Mesenteric fat pad (tissue), 1 donor: ENCODE data around the gene JAZF1. TPM values are rescaled to one million over a fixed set of nuclear protein-coding genes. Genes with fewer than 3 reads are reported as not detected.

Experiments used
- DNase-seq: peaks from one replicate; pipeline ENCODE4 v3.0.0-alpha.2; 2020; ENCODE audit warnings: low spot score
- total RNA-seq: library from RNA; stranded (reverse); fragmentation: NEBNext Ultra II Directional; extraction: Animal tissue kit (Norgen Biotek cat#: 25700); gene quantifications from one replicate; pipeline ENCODE4 v1.2.1, GENCODE V29; 2021
- donor health status: DM: yes; HTN: yes; CAD: no.

JAZF1 gene
- total RNA-seq, 1 donor from 2014 or later: 27.7 TPM

DNA sequence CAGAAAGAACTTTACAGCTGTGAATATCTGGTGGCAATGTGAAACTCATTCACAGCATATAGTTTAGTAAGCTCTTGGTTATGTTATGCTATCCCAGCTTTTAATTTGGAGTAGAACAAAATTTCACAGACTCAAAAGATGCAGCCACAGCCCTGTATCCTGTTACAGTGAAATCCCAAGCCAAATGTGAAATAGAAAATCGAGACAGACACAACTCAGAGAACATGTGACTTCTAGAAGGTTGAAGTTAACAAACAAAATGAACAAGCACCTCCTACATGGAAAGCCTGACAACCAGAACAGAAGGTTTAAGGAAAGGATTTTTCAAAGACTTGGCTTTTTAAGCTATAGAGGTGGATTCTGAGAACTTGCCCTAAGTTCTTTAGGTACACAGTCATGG, 39.6 kb downstream of the JAZF1 start:
- no peak for DNase-seq

DNA sequence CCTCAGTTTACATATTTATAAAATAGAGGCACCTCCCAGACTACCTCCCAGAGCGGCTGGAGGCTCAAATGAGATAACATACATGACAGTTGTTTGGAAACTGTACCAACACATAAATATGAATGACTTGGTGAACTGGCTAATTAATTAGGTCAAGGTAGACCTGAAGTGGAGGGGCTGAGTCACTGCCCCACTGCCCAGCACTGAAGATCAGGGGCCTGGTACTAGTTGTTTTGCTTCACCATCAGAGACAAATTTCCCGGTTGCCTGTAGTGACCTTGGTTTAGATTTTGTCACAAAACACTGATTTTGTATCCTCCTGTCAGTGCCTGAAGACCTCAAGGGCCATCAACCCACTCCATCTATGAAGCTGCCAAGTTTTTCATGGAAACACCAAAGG, 41.8 kb downstream of the JAZF1 start:
- DNase-seq: no peak

GRCh38 chr7:28137463-28137862, 43.1 kb downstream of the JAZF1 start:
- no peak for DNase-seq

GRCh38 chr7:28136885-28137284, 43.7 kb downstream of the JAZF1 start:
- DNase-seq: no peak

GRCh38 chr7:28136420-28136819, 44.2 kb downstream of the JAZF1 start:
- no peak for DNase-seq

GRCh38 chr7:28135760-28136159, 44.8 kb downstream of the JAZF1 start:
- no peak for DNase-seq

- no peak for DNase-seq
Observed at GRCh38 chr7:28135315-28135714, 45.3 kb downstream of the JAZF1 start.

DNA sequence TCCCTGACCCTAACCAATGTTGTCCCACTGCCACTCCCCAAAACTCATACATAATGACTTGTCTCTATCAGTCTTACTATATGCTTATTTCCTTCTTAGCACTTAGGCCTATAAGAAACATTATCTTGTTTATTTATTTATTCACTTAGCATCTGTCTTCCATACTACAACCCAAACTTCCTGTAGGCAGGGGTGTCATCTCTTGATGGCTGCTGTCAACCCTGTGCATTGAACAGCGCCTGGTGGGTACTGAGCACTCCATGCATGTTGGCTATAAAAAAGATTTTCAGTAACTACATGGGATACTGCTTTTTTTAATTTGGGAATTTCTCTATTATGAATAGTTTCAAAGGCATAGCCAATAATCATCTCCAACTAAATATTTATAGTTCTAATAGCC, 46.7 kb downstream of the JAZF1 start:
- no peak for DNase-seq

GRCh38 chr7:28132959-28133870, 47.4 kb downstream of the JAZF1 start:
- no peak for DNase-seq

DNA sequence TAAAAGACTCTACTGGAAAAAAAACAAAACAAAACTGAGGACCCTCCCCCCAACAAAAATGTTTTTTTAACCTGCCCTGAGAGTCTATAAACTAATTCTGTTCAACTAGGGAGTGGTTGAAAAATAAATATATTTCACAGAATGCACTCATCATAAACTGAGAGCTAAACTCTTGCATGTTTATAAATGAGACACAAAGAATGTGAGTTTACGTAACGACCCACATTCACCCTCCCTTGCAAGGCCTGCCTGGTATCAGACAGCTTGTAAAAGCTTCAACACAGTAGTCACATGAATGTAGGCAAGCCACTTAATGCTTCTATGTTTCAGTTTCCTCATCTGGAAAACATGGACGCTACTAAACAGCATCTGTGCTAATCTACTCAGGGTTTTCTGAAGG, 50.3 kb downstream of the JAZF1 start:
- DNase-seq: no peak

- no peak for DNase-seq
Observed at GRCh38 chr7:28128608-28129007, 52.0 kb downstream of the JAZF1 start.

GRCh38 chr7:28126410-28127041, 54.1 kb downstream of the JAZF1 start:
- no peak for DNase-seq

- DNase-seq: no peak
Observed at GRCh38 chr7:28125431-28126409, 54.9 kb downstream of the JAZF1 start.

GRCh38 chr7:28124413-28124812, 56.2 kb downstream of the JAZF1 start:
- no peak for DNase-seq

DNA sequence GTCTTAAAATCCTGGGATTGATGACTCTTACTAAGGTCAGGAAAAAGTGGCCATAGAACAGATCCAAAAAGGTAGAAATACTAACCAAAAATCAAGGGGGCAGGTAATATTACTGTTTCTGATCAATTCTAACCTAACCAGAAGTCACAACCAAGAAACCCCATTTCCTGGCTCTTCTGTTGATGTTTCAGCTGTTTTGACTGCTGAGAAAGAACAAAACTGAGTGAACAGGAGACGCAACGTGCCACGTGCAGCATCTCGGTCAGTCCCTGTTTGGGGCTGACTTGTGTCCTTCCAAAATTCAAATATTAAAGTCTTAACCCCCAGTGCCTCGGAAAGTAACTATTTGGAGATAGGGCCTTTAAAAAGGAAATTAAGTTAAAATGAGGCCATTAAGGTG, 56.8 kb downstream of the JAZF1 start:
- no peak for DNase-seq

- DNase-seq: no peak
Observed at GRCh38 chr7:28121496-28121895, 59.1 kb downstream of the JAZF1 start.

DNA sequence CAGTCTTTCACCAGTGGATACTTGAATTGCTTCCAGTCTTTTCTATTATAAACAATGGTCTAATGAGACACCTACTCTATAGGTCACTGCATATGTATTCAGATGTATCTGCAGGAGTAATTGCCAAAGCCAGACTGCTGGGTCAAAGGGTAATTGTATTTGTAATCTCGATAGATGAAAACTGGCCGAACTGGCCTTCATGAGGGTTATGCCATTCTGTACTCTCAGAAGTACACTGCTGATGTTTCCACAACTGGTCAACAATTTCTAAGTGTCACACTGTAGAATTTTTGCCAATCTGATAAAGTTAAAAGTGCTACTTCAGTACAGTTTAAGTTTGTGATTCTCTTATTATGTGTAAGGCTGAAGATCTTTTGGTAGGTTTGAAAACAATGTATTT, 64.6 kb downstream of the JAZF1 start:
- DNase-seq: no peak

DNA sequence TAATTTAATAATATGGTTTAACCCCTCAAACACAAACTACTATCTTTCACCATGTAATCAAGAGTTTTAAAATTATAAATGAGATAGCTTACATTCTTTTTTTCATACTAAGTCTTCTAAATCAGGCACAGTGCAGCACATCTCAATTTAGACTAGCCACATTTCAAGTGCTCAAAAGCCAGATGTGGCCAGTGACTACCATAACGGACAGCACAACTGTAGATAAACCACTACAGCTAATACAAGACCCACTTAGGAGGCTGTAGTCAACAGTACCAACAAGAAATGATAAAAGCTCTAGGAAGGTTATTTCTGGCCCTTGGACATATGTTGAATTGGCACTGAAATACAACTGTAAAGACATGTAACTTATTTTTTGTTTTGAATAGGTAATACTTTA, 65.3 kb downstream of the JAZF1 start:
- DNase-seq: no peak

DNA sequence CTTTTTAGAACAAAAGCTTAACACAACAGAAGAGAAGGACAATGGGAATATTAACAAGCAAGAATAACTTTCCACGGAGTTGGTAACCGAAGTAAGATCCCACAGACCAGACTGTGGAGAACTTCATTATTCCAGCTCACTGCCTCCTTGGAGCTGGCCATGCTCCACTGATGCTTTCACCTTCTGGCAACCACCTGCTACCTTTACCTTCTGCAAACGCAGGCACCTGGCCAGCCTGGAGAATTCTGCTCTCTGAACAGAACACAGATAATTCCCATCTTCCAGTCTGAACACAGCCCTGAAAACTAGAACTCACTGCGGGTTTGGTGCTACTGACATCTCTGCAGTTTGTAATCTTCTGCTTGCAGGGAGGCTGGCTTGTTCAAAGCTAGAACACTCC, 66.5 kb downstream of the JAZF1 start:
- no peak for DNase-seq

DNA sequence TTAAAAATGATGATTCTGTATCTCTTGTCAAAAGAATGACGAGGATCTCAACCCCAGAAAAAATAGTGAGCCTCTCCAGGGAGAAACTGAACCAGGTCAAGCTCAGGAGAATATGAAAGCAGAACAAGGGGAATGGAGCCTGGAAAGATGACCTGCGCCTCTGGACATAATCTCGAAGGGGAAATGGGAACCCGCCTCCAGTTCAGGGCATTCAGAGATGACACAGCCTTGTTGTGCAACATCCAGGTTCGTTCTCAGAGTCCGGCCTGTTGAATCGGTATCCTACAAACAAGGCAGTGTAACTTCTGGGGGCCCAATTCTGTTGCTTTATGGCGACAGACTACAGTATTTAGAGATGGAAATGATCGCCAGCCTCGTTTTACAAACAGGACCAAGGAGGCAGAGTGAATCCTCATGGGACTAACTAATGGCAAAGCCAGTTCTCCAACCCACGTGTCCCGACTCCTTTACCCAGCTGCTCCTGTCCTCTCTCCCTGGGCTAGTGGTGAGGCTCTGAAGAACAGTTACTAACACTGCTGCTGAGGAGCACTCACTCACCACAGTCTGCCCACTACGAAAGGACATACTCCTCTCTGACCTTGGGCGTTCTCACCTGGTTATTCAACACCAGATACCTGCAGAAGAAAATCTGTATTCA, 67.6 kb downstream of the JAZF1 start:
- no peak for DNase-seq

DNA sequence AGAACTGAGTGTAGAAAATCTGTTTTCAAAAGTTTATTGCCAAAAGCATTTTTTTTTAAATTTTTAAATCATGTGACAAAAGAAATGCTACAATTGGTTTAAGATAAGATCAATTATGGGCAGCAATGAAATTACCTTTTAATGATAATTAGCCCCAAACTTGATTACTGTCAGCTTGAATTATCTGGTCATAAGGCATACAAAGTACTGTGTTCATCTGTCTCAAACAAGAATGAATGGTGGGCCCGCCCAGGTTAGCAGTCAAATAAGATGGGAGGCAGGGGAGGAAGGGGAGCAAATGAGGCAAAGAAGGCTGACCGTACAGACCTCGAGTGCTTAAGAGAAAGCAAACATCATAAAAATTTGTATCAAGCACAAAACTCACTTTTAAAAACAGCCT, 68.1 kb downstream of the JAZF1 start:
- no peak for DNase-seq
